SK-N-SH (cell line): Measurements from ENCODE around the gene CADM2. TPM values are rescaled to one million over a fixed set of nuclear protein-coding genes. Genes with fewer than 3 reads are reported as not detected.

ENCODE experiments used
- CTCF ChIA-PET: fragments of 300-600, 350-600 bp; formaldehyde crosslinking; extraction: SDS; loops from one replicate; lab custom pipeline; 2021; lab: Yijun Ruan, JAX
- POLR2A ChIA-PET: fragments of 350-600 bp; sonication (Branson Sonifier 250); formaldehyde crosslinking; extraction: SDS; loops from one replicate; lab custom pipeline; 2020; ENCODE audit warnings: antibody characterized with exemption, inconsistent platforms; lab: Yijun Ruan, JAX
- DNase-seq: peaks from one replicate; pipeline ENCODE4 v3.0.0; 2012
- H2AFZ ChIP-seq: fragments of 200-600 bp; sonication (generic); 2 replicates; pipeline ENCODE4 v1.8.1; 2016; ENCODE audit warnings: antibody characterized with exemption, mild to moderate bottlenecking, low read depth
- H3F3A ChIP-seq: fragments of 200-600 bp; sonication (generic); replicated peaks from 2 replicates; pipeline ENCODE3; 2016; ENCODE audit warnings: antibody characterized with exemption, mild to moderate bottlenecking; ENCODE audit not compliant: insufficient read depth
- H3K27ac ChIP-seq, 2 experiments: fragments of 200-500 bp in 1 of 2; fragments of 200-600 bp in 1 of 2; sonication (Bioruptor generic) in 1 of 2; sonication (generic), shearing (Covaris generic) in 1 of 2; 2 replicates each; pipeline versions ENCODE4 v1.5.1 to v1.6.1; 2014 to 2016; ENCODE audit warnings: low read depth in 2 of 2, inconsistent platforms in 1 of 2, low read length in 1 of 2, mild to moderate bottlenecking in 1 of 2, mixed read lengths in 1 of 2
- H3K27me3 ChIP-seq: fragments of 200-600 bp; sonication (generic), shearing (Covaris generic); 2 replicates; pipeline ENCODE4 v1.6.1; 2016; ENCODE audit warnings: mixed run types; ENCODE audit not compliant: insufficient read depth
- H3K36me3 ChIP-seq, 2 experiments: fragments of 200-500 bp in 1 of 2; fragments of 200-600 bp in 1 of 2; sonication (Bioruptor generic) in 1 of 2; sonication (generic) in 1 of 2; replicated peaks in 1 of 2; 2 replicates each; pipeline versions ENCODE3 to v1.5.1; 2014 to 2016; ENCODE audit warnings: low read length in 1 of 2, mild to moderate bottlenecking in 1 of 2; ENCODE audit not compliant: insufficient read depth in 2 of 2, control insufficient read depth in 1 of 2
- H3K4me1 ChIP-seq, 2 experiments: fragments of 200-500 bp in 1 of 2; fragments of 200-600 bp in 1 of 2; sonication (Bioruptor generic) in 1 of 2; sonication (generic), shearing (Covaris generic) in 1 of 2; 2 replicates each; pipeline versions ENCODE4 v1.5.1 to v1.6.1; 2014 to 2016; ENCODE audit warnings: low read depth in 1 of 2, low read length in 1 of 2, mixed run types in 1 of 2; ENCODE audit not compliant: insufficient read depth in 2 of 2, control insufficient read depth in 1 of 2
- H3K4me2 ChIP-seq: fragments of 200-600 bp; sonication (generic), shearing (Covaris generic); 2 replicates; pipeline ENCODE4 v1.6.1; 2017; ENCODE audit warnings: mixed run types
- H3K4me3 ChIP-seq, 2 experiments: fragments of 200-500 bp in 1 of 2; fragments of 200-600 bp in 1 of 2; sonication (Bioruptor generic) in 1 of 2; sonication (generic), shearing (Covaris generic) in 1 of 2; 2 replicates each; pipeline versions ENCODE4 v1.5.1 to v1.8.1; 2014 to 2016; ENCODE audit warnings: low read depth in 2 of 2, inconsistent platforms in 1 of 2, low read length in 1 of 2, mild to moderate bottlenecking in 1 of 2, mixed read lengths in 1 of 2, moderate library complexity in 1 of 2
- H3K79me2 ChIP-seq: fragments of 200-600 bp; sonication (generic); 2 replicates; pipeline ENCODE4 v1.8.1; 2017; ENCODE audit warnings: mild to moderate bottlenecking; ENCODE audit not compliant: insufficient read depth
- H3K9ac ChIP-seq: fragments of 200-600 bp; sonication (generic); 2 replicates; pipeline ENCODE4 v1.6.1; 2017; ENCODE audit warnings: mixed run types
- H3K9me2 ChIP-seq: fragments of 200-600 bp; sonication (generic); 2 replicates; pipeline ENCODE4 v1.6.1; 2017; ENCODE audit warnings: mixed run types
- H3K9me3 ChIP-seq: fragments of 200-600 bp; sonication (generic); 2 replicates; pipeline ENCODE4 v1.6.1; 2017; ENCODE audit warnings: mixed run types, mild to moderate bottlenecking, moderate library complexity
- H4K20me1 ChIP-seq: fragments of 200-600 bp; sonication (generic); 2 replicates; pipeline ENCODE4 v1.6.1; 2017; ENCODE audit warnings: mild to moderate bottlenecking, mixed run types; ENCODE audit not compliant: insufficient read depth
- EZH2phosphoT487 ChIP-seq: fragments of 200-600 bp; sonication (generic); IDR thresholded peaks from 2 replicates; pipeline ENCODE4 v1.6.1; 2017; ENCODE audit warnings: low read depth, mixed run types, mild to moderate bottlenecking, antibody characterized with exemption, moderate library complexity, borderline replicate concordance
- FOSL2 ChIP-seq: IDR thresholded peaks from 2 replicates; pipeline ENCODE4 v1.4.0; 2012; ENCODE audit warnings: low read depth, mild to moderate bottlenecking, moderate library complexity, borderline replicate concordance
- FOXJ3 ChIP-seq: sonication (generic); formaldehyde crosslinking; IDR thresholded peaks from 2 replicates; pipeline ENCODE4 v1.5.1; 2020; ENCODE audit warnings: mild to moderate bottlenecking, missing genetic modification reagents
- FOXM1 ChIP-seq: IDR thresholded peaks from 2 replicates; pipeline ENCODE4 v1.4.0; 2012; ENCODE audit warnings: low read depth, mild to moderate bottlenecking
- JUND ChIP-seq: IDR thresholded peaks from 2 replicates; pipeline ENCODE4 v1.4.0; 2012
- NRF1 ChIP-seq: IDR thresholded peaks from 2 replicates; pipeline ENCODE4 v1.6.1; 2012; ENCODE audit warnings: low read depth, mild to moderate bottlenecking, low read length
- RCOR1 ChIP-seq: fragments of 150-350 bp; IDR thresholded peaks from 2 replicates; pipeline ENCODE4 v1.6.1; 2017; ENCODE audit warnings: antibody characterized with exemption, low read length
- SIN3A ChIP-seq: IDR thresholded peaks from 2 replicates; pipeline ENCODE4 v1.6.1; 2012; ENCODE audit warnings: low read depth, mild to moderate bottlenecking, low read length, moderate library complexity, borderline replicate concordance
- TAF1 ChIP-seq: IDR thresholded peaks from 2 replicates; pipeline ENCODE4 v1.6.1; 2012; ENCODE audit warnings: low read depth, mild to moderate bottlenecking, low read length, moderate library complexity, borderline replicate concordance
- TCF12 ChIP-seq: IDR thresholded peaks from 2 replicates; pipeline ENCODE4 v1.4.0; 2012
- TEAD4 ChIP-seq: IDR thresholded peaks from 2 replicates; pipeline ENCODE4 v1.4.0; 2012; ENCODE audit warnings: mild to moderate bottlenecking, borderline replicate concordance; ENCODE audit not compliant: insufficient read depth
- WGBS: methylation state at CpG from one replicate; pipeline ENCODE4 v1.1.6; 2017; ENCODE audit warnings: low lambda C conversion rate; 5-methylcytosine and 5-hydroxymethylcytosine counted together
- polyA plus RNA-seq, 3 experiments: library from polyadenylated mRNA; depleted of rRNA; stranded (reverse); fragments of >200 nt; gene quantifications; 2 replicates each; pipeline ENCODE4 v1.2.3, GENCODE V29; 2012
- TF ChIP-seq, protein P1 (sequence below): IDR thresholded peaks from 2 replicates; pipeline ENCODE4; 2012
- TF ChIP-seq, protein P2 (sequence below): fragments of 200-600 bp; sonication (generic); IDR thresholded peaks from 2 replicates; pipeline ENCODE4 v1.6.1; 2017; ENCODE audit warnings: antibody characterized with exemption, mild to moderate bottlenecking, moderate library complexity
- TF ChIP-seq, protein P3 (sequence below): IDR thresholded peaks from 2 replicates; pipeline ENCODE4 v1.4.0; 2012; ENCODE audit warnings: low read depth, borderline replicate concordance
- TF ChIP-seq, protein P4 (sequence below): IDR thresholded peaks from 2 replicates; pipeline ENCODE4 v1.4.0; 2012; ENCODE audit warnings: low read depth
- TF ChIP-seq, protein P5 (sequence below): fragments of 150-350 bp; IDR thresholded peaks from 2 replicates; pipeline ENCODE4 v1.6.1; 2017; ENCODE audit warnings: antibody characterized with exemption, low read length, low read depth, borderline replicate concordance
- TF ChIP-seq, protein P6 (sequence below): IDR thresholded peaks from 2 replicates; pipeline ENCODE4 v1.6.1; 2012; ENCODE audit warnings: mild to moderate bottlenecking, low read depth, low read length, moderate library complexity

The CADM2 gene
- polyA plus RNA-seq, 1 of the 3 experiments (the other 2 are of a cell fraction), result 0.46 TPM

DNA sequence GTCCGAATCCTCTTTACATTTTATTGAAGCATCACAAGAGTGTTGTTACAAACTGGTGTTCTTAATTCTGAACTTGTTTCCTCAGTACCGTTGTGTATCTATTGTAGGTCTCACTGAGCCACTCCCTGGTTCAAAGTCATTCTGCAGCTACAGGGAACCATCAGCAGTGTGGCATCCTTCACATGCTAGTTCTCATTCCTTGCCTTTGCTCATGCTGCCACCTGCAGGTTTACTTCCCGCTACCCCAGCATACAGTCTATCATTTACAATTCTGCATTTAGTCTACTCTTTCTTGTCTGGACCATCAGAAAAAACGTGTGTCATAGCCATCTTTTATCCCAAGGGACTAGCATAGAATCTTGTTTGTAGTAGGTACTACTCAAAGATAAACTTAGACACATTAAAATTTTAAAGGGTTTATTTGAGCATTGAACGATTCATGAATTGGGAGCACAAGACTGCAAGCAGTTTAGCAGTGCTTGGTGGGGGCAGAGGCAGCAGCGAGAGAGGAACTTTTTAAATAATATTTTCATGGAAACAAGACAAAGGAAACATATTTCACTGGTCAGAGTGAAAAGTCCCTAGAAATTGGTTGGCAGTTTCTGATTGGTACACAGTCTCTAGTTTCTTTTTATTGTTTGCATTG lies 402.1 kb downstream of the CADM2 start (continued):
- TF ChIP-seq RCOR1 (no peak), FOSL2 (no peak), TAF1 (no peak), EZH2phosphoT487 (no peak), FOXM1 (no peak)
- TF ChIP-seq, protein P1, sequence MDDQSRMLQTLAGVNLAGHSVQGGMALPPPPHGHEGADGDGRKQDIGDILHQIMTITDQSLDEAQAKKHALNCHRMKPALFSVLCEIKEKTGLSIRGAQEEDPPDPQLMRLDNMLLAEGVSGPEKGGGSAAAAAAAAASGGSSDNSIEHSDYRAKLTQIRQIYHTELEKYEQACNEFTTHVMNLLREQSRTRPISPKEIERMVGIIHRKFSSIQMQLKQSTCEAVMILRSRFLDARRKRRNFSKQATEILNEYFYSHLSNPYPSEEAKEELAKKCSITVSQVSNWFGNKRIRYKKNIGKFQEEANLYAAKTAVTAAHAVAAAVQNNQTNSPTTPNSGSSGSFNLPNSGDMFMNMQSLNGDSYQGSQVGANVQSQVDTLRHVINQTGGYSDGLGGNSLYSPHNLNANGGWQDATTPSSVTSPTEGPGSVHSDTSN, result no peak
- TF ChIP-seq, protein P2, sequence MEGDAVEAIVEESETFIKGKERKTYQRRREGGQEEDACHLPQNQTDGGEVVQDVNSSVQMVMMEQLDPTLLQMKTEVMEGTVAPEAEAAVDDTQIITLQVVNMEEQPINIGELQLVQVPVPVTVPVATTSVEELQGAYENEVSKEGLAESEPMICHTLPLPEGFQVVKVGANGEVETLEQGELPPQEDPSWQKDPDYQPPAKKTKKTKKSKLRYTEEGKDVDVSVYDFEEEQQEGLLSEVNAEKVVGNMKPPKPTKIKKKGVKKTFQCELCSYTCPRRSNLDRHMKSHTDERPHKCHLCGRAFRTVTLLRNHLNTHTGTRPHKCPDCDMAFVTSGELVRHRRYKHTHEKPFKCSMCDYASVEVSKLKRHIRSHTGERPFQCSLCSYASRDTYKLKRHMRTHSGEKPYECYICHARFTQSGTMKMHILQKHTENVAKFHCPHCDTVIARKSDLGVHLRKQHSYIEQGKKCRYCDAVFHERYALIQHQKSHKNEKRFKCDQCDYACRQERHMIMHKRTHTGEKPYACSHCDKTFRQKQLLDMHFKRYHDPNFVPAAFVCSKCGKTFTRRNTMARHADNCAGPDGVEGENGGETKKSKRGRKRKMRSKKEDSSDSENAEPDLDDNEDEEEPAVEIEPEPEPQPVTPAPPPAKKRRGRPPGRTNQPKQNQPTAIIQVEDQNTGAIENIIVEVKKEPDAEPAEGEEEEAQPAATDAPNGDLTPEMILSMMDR, result peak; percentile 64
- TF ChIP-seq, protein P3, sequence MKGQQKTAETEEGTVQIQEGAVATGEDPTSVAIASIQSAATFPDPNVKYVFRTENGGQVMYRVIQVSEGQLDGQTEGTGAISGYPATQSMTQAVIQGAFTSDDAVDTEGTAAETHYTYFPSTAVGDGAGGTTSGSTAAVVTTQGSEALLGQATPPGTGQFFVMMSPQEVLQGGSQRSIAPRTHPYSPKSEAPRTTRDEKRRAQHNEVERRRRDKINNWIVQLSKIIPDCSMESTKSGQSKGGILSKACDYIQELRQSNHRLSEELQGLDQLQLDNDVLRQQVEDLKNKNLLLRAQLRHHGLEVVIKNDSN, result no peak

DNA sequence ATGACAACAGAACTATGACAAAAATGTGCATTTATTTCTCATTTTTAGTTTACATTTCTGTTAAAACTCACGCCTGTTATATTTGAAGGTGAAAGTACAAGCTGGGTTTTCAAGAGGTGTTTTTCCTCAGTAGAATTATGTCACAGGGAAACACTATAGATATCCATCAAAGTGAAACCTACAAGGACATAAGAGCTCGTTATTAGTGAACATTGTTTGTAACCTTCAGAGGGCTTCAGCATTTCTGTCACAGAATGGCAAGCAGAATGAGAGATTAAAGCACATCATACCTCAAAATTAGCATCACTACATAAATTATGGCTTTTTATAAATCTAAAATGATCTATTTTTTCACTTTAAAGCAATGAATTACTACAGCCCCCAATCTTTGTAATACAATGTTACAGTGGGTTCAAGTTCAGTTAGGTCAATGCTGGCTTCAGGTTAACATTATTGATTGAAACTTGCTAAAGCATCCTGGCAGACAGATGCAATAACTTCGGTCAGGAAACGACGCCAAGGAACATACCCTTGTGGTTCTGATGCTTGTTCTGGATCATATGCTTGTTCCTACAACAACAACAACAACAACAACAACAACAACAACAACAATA lies 405.6 kb downstream of the CADM2 start:
- no peaks in the 10 kb centered on the region for H3K9me2 ChIP-seq
- no peak overlapping the region for H3K4me2 ChIP-seq
- H3K4me3 ChIP-seq, result no peak overlapping the region
- H4K20me1 ChIP-seq, result no peaks in the 10 kb centered on the region
- POLR2A ChIA-PET, result no interaction called here
- H3K27me3 ChIP-seq, result no peaks in the 10 kb centered on the region
- H3K9me3 ChIP-seq, result no peaks in the 10 kb centered on the region
- no peak overlapping the region for H3K9ac ChIP-seq
- no peaks in the 10 kb centered on the region for H3K4me1 ChIP-seq
- no peaks in the 10 kb centered on the region for H3F3A ChIP-seq
- no peak for DNase-seq
- H3K79me2 ChIP-seq, result no peaks in the 10 kb centered on the region
- TF ChIP-seq FOXJ3 (CRISPR knock-in tag) (no peak), SIN3A (no peak), FOSL2 (no peak), TEAD4 (no peak), JUND (no peak), NRF1 (no peak), RCOR1 (no peak), TCF12 (no peak)
- TF ChIP-seq, protein P4, sequence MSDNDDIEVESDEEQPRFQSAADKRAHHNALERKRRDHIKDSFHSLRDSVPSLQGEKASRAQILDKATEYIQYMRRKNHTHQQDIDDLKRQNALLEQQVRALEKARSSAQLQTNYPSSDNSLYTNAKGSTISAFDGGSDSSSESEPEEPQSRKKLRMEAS, result no peak
- TF ChIP-seq, protein P5, sequence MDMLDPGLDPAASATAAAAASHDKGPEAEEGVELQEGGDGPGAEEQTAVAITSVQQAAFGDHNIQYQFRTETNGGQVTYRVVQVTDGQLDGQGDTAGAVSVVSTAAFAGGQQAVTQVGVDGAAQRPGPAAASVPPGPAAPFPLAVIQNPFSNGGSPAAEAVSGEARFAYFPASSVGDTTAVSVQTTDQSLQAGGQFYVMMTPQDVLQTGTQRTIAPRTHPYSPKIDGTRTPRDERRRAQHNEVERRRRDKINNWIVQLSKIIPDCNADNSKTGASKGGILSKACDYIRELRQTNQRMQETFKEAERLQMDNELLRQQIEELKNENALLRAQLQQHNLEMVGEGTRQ, result no peak
- TF ChIP-seq, protein P6, sequence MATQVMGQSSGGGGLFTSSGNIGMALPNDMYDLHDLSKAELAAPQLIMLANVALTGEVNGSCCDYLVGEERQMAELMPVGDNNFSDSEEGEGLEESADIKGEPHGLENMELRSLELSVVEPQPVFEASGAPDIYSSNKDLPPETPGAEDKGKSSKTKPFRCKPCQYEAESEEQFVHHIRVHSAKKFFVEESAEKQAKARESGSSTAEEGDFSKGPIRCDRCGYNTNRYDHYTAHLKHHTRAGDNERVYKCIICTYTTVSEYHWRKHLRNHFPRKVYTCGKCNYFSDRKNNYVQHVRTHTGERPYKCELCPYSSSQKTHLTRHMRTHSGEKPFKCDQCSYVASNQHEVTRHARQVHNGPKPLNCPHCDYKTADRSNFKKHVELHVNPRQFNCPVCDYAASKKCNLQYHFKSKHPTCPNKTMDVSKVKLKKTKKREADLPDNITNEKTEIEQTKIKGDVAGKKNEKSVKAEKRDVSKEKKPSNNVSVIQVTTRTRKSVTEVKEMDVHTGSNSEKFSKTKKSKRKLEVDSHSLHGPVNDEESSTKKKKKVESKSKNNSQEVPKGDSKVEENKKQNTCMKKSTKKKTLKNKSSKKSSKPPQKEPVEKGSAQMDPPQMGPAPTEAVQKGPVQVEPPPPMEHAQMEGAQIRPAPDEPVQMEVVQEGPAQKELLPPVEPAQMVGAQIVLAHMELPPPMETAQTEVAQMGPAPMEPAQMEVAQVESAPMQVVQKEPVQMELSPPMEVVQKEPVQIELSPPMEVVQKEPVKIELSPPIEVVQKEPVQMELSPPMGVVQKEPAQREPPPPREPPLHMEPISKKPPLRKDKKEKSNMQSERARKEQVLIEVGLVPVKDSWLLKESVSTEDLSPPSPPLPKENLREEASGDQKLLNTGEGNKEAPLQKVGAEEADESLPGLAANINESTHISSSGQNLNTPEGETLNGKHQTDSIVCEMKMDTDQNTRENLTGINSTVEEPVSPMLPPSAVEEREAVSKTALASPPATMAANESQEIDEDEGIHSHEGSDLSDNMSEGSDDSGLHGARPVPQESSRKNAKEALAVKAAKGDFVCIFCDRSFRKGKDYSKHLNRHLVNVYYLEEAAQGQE, result no peak
- no peak overlapping the region for H3K27ac ChIP-seq
- CTCF ChIA-PET, result interaction anchor here (1.0 kb wide), 1 partner anchor 28 kb away, joined by 3 read pairs; no protein-coding TSS in a partner anchor
- no peaks in the 10 kb centered on the region for H3K36me3 ChIP-seq
- no peak overlapping the region for H2AFZ ChIP-seq
- WGBS, result 18% methylated on average over 5 of the region's 5 CpGs
